Retina (tissue), 1 donor: ENCODE results near the gene SERGEF.

Experiments used
- DNase-seq: peaks from one replicate; pipeline ENCODE4 v3.0.0-alpha.2; 2016

Gene SERGEF

DNA sequence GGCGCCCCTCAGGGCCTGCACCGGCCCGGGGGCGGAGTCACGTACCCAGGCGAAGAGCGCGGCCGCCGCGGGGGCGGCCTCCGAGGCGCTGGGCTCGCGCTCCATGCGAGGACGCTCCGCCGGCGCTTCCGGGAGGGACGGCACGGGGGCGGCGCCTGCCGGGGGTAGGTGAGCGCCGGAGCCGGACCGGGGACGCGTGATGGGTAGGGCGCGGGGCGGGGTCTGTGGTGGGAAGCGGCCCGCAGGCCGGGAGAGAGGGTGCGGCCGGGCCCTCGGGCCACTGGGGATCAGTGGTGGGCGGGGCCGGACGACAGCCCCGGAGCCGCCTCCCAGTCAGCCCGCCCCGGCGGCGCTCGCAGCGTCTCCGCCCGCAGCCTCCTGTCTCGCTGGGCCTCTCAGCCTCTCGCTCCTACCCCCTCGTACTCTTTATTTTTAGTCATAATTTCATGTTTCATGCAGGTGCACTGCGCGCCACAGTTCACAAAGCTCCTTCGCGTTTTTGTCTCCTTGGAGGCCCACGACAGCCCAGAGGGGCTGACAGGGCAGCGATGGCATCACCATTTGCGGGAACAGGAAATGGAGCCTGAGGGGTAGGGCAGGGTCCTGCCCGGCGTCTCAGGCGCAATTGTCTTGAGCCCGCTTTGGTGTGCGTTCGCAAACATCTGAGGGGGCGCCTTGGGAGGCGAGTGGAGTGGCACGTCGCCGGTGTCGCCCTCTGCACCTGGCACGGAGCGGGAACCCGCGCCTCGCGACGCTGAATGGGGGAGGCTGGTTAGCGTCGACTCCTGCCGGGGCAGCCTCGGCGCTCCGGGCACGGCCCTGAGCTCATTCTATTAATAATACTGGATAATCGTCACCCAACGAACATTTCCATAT lies at the start of gene SERGEF:
SERGEF (minus strand) TSS at position 142 of the 876 bp plus-strand sequence; CDS start at position 105, 37 bp downstream.
- peak; percentile 94 for DNase-seq

DNA sequence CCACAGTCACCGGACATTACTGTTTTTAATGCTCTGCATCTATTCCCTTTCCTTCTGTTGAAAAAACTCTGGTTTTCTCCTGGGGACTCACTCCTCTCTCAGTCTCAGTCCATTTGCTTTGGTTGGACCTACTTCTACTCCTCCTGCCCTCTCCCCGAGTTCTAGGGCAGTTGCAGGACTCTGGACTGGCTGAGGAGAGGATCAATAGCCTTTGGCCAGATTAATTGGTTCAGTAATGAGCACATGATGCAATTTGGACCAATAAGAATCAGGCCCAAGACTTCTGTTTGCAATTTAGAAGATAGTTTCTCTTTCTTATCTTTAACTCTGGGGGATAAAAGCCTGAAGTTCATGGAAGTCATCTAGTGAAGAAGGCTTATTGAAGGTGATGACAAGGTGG lies 48.5 kb upstream of the SERGEF start:
- DNase-seq: no peak

DNA sequence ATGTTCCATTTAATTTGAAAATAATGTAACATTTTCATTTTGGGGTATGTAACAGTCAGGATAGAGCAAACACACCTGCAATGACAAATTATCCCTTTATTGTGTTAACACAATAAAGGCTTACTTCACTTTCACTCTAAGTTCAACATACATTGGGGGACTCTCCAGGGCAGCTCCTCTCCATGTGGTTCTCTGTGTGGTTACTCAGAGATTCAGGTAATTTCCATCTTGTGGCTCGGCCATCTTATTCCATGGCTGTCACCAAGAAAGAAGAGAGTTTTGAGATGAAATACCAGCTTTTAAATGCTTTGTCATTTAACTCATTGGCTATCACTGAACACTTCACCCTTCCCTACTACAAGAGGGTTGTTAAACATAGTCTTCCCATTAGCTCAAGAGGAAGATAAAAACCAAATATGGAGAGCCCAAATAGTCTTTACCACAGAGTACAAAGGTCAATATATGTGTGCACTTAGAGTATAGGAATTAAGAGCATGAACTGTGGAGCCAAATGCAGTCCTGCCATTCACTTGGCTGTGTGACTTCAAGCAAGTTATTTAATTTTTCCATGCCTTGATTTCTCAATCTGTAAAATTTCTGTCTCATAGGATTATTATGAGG lies 43.8 kb upstream of the SERGEF start:
- no peak for DNase-seq

DNA sequence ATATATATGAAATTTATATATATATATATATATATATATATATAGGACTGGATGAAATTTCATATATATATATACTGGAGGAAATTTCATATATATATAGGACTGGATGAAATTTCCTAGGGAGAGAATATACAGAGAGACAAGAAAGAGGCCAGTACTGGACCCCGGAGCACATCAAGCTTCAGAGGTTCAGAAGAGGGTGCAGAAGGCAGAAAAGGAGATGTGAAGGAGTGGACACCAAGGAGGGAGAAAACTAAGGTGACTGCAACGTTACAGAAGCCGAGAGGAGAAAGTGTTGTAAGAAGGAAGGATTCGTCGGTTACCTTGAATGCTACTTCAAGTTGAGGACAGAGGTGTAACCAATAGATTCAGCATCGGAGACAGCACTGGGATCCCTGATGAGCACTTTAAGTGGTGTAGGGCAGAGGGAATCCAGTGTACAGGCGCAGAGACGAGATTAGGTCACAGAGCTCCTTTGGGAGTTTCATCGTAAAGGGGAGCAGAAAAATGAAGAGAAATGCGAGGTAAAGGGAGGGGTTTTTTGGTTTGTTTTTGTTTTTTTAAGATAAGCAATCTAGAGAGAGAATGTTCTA lies 41.8 kb upstream of the SERGEF start:
- no peak for DNase-seq

DNA sequence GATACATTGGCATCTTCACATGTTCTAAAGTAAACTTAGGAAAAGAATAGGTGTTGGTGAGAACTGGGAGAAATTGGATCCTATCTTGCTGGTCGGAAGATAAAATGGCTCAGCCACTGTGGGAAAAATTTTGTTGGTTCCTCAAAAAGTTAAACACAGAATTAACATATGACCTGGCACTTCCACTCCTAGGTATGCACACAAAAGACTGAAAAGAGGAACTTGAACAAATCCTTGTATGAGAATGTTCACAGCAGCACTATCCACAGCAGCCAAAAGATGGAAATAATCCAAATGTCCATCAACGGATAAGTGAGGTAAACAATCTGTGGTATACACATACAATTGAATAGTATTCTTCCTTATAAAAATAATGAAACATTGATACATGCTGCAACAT lies 38.0 kb upstream of the SERGEF start:
- no peak for DNase-seq

DNA sequence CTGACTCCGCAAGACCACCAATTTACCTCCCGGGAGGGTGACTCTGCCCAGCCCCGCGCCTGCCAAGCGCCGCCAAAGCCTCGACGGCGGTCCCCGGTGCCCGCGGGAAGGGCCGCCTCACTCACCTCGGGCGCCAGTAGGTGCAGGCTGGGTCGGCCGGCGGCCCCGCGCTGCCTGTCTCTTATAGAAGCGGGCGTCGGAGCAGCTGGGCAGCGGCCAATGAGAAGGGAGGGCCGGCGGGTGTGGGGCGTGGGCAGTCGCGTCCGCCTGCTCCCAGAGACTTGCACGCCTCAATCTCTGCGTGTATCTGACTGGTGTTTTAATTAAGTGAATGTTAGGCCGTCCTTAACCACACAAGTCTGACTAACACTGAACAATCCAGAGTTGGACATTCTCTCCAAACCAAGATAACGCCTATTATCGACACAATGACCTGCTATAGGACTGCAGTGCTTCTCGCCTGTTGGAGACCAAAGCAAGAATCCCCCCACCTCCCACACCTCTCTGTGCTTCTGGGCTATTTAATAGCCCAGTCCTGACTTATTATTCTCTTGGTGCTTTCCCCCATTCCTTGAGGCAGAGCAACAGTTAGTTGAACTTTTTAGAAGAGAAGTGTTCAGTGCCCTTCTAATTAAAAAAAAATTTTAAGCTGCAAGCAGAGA lies 33.4 kb upstream of the SERGEF start, which contains the start of gene TPH1:
TPH1 (minus strand) TSS at position 154 of the 662 bp plus-strand sequence. CDS start 5,507 bp downstream, outside the sequence.
- DNase-seq: peak; percentile 73

DNA sequence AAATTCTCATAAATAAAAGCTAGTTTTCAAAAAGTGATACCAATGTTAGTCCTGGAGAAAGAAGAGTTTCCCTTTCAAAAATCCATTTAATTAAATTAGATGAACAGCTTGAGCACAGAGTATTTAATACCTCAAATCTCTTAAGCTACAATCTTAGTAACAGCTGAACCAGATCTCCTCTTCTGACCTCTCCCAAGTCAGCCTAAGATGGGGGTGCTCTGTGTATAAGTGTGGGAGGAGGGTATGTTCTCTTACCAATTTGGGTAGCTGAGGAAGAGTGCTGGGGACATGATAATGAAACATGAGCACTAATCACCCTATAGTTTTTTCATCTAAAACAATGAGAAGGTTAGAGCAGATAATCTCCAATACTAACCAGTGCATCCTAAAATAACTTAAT lies 23.6 kb upstream of the SERGEF start:
- DNase-seq: no peak

DNA sequence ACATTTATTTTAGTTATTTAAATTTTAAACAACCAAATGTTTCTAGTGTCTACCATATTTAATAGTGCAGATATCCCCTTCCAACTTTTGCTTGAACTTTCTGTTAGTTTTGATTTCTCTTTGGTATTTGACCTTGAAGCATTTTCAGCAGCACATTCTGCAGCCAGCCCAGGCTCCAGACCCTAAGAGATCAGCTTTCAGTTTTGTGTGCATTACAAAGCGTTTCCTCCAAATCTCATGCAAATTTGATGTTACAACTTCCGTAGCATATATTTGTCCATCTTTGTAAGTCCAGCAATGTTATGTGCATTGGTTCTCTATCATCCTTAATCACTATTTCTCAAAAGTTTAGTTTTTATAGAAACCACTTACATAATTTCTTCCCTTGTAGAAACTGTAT lies 14.6 kb upstream of the SERGEF start:
- no peak for DNase-seq

DNA sequence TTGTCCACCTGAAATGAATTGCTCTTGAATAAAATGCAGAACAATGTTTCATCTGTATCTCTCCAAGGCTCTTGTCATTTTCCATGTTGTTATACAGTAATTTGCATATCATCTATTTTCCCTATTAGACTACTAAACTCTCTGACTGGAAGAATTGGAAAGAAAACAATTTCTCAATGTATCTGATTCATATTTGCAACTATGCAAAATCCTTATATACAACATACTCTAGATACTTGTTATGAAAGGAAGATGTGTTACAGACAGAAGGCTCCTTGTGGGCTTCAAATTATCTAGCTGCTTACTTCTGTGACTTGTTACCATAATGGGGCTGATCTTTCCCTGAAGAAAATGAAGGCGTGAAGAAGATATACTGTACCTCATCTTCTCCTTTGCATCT lies 9.6 kb upstream of the SERGEF start:
- DNase-seq: no peak

DNA sequence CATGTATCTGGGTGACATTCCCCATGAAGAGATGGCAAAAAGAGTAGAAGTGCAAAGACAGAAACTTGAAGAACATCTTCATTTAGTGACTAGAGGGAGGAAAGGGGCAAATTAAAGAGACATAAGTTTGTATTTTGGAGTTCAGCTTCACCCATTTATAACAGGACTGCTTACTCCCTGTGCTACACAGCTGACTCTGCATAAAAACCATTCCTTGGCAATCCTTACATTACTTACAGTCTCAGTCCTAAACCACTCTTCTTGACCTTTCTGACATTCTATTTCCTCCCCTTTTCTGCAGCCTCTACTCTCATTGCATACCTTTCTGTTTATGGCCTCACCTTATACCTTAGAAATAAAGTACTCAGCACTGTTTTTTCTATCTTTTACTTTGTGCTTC lies 6.8 kb upstream of the SERGEF start:
- no peak for DNase-seq

DNA sequence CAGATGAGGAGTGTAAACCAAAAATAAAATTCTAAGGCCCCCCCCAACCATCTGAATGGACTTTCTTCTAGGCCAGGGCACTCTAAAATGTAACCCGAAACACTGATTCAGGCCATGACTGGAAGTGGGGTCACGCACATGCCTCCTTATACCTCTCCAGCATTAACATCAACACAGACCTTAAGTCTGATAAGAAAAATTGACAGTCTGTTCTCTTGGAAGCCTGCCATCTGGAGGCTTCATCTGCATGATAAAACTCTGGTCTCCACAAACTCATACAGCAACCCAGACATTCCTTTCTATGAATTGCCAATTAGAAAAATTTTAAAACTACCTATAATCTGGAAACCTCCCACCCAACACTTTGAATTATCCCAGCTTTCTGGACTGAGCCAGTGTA lies 3.9 kb upstream of the SERGEF start:
- DNase-seq: no peak

DNA sequence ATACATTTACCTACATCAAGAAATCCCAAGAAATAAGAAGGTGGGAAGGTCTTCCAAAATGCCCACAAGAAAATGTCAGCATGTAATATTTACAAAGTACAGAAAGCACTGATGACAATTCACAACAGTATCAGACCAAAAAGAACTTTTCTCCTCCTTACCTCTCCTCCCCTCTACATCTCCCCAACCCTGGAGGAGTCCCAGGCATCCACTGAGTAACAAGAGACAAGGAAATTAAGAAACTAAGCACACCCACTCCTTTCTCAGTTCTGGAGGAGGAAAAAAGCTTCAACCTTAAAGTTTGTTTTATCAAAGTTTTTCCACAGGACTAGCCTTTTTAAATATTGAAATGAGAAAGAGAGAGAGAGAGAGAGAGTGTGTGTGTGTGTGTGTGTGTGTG lies 2.0 kb upstream of the SERGEF start:
- no peak for DNase-seq

DNA sequence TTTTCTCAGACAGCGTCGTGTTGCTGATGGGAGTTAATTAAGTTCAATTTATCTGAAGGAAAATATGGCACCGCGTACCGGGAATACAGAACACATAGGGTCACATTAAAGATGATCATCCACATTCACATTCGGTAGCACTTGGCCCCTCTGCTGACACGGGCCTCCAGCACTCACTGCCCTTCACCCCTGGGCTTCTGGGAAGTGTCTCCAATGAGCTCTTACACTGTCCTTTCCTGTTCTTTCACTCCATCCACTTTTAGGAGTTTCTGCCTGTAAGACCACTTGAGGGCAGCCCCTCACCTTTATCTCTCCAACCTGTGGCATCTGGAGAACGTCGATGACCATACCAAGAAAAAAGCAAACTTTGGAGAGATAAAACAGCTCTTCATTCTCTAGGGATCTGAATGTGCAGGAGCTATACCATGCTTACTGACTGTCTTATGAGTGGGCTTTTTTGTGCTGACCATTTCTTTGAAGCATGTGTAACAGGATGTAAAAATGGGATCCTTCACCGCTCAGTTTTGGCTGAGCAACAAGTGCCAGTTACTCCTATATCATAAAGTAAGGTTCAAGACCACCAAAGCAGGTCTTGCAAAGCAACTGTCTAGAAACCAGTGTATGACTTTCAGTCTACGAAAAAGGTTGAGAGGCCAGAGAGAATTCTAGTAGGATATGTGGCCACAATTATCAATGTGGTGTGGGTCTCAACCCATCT lies 1.1 kb upstream of the SERGEF start:
- no peak for DNase-seq

DNA sequence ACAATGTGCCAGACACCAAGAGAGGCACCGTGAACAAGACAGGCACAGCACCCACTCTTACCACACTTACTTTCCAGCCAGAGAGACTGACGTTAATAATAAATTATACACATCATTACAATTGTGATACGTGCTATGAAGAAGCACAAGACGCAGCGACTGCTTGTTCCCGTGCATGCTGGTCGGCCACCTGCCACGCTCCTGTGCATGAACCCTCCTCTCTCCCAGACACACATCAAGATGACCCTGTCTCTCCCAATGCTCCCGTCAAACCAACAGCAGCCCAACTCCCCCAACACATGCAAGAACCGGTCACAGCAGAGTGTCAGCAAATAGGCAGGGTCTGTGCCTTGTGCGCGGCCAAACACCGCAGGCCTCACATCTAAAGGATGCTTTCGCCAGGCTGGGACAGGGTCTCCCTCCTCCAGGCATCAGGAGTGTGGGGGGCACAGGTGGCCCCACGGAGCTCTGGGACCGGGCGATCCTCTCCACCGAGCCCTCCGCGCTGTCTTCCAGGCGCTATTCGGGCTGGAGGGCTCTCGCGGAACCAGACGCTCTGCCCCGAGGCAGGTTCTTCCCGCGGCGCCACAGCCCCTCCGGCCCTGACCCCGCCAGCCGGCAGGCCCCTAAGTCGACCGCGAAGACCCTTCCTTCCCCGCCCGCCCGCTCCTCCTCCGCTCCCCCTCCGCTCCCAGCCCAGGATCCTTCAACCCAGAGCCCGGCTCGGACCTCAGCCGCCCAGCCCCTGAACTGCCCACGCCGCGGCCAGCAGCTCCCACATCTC lies 533 bp downstream of the SERGEF start:
- DNase-seq: peak; percentile 85

DNA sequence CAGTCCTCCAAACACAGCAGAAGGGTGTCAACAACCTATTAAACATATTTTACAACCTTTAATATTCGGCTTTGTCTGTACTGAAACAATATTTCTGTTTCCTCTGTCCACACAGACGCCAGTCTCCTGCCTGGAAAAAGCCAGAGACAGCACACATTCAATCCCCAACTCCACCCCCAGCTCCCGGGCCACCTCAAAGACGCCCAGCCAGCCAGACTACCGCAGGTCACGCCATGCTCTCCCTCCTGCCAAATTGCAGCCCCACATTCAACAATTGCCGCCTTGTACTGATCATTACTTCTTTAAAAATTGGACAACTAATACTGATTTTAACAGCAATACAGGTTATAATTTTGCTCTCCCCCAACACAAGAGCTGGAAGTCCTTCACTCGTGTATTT lies 1.2 kb downstream of the SERGEF start:
- DNase-seq: peak; percentile 22

DNA sequence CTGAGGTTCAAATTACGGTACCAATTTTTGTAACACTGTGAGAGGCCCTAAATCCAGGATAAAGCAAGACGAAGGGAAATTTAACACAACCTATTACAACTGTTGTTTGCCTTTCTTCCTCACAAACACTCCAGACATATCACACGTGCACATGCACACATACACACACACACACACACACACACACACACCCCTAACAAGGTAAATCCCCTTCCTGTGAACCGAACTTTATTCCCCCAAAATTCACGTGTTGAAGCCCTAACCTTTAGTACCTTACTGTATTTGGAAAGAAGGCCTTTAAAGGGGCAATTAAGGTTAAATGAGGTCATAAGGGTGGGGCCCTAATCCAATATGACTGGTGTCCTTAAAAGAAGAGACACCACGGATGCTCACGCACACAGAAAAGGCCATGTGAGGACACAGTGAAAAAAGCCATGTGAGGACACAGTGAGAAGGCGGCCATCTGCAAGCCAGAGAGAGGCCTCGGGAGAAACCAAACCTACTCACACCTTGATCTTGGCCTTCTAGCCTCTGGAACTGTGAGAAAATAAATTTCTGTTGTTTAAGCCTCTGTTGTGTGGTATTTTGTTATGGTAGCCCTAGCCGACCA lies 1.8 kb downstream of the SERGEF start:
- no peak for DNase-seq

DNA sequence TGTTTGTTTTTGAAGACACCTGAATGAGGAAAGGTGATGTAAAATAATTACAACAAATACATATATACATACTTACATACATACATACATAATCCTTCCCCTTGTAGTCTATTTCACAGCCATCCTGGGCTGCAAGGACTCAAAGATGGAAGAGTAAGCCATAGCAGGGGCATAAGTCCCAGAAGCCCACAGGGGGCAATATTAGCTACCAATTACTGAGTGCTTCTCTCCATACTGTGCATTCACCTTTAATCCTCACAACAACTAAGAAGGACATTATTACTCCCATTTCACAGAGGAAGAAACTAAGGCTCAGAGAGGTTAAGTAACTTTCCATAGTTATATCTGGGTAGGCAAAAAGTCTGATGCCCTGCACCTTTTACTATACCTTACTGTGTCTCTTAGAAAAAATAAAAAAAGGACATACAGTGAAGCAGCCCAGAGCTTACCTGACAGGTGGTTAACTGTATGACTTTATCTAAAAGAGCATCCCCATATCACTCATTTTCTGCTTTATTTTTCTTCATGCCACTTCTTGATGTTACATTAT lies 2.7 kb downstream of the SERGEF start:
- no peak for DNase-seq

DNA sequence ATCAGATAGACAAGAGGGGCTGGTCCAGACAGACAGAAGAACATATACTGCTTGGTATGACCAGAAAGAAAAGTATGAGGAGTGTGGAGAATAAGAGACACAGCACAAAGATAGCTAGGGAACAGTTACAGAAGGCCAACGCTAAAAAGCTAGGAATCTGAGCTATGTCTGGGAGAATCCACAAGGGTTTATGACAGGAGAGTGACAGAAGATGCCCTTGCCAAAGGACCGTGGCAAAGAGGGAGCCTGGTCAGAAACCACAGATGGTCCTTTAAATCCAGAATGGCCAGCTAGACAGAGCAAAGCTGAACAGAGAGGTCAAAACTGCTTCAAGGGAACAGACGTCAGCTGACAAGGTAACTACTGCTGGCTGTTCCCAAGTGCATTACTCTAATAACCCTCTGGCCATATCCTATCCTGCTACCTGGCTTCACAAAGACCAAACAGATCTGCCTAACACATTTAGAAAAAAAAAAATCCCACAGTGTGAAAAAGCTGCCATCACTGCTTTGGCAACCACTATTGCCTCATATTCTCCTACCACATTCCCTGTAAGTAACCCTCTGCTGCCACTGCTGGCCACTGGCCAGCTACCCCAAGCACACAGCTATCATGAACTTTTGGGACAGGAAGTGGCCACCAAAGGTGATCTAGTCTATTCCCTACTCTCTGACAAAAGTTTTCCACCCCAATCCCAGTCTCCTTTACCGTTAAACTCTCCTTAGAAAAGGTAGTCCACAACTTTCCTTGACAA lies 7.3 kb downstream of the SERGEF start:
- DNase-seq: no peak

DNA sequence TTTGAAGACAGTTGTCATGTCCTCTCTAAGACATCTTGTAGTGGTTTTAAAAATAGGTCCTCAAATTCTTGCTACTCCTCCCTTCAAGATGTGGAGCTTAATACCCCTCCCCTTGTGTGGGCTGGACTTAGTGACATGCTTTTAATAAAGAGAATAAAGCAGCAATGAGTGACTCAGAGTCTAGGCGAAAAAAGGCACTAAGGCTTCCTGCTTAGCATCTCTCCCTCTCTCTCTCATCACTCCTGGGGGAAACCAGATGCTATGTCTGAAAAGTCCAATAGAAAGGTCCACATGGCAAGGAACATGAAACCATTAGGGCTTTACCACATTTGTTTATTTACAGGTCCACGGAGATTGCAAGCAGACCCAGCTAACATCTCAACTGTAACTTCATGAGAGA lies 11.7 kb downstream of the SERGEF start:
- no peak for DNase-seq

DNA sequence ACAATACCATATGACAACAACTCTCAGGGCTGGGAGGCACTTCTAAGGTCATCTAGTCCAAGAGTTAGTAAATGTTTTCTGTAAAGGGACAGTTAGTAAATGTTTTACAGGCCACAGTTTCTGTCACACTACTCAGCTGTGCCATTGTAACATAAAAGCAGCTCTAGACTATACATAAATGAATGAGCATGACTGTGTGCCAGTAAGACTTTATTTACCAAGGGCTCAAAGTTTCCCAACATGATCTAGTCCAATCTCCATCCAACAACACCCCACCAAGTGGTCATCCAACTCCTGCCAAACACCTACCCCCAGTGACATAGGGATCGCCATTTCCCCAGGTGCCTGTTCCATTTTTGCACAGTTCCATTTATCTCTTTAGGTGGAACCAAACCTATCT lies 12.1 kb downstream of the SERGEF start:
- no peak for DNase-seq
